ENCODE results near the gene CREB3L1.
"Not testable (repeated sequence)": the region's sequence is repeated elsewhere in the genome, so short reads cannot be mapped to it uniquely, and the experiment has no call there.

CREB3L1 gene

GRCh38 chr11:46249103-46249937 is 28.1 kb upstream of the CREB3L1 start:
- no peak for DNase-seq

GRCh38 chr11:46249938-46250744 is 27.3 kb upstream of the CREB3L1 start:
- DNase-seq, result no peak

GRCh38 chr11:46250745-46251052 is 26.8 kb upstream of the CREB3L1 start:
- DNase-seq, result no peak

- DNase-seq, result no peak
Observed at GRCh38 chr11:46251954-46252353, 25.5 kb upstream of the CREB3L1 start.

- DNase-seq, result no peak
Observed at GRCh38 chr11:46252373-46252914, 25.0 kb upstream of the CREB3L1 start.

GRCh38 chr11:46253258-46254132 is 24.0 kb upstream of the CREB3L1 start:
- DNase-seq, result no peak

GRCh38 chr11:46254133-46254491 is 23.4 kb upstream of the CREB3L1 start:
- no peak for DNase-seq

- no peak for DNase-seq
Observed at GRCh38 chr11:46256540-46257001, 20.9 kb upstream of the CREB3L1 start.

- not testable (repeated sequence) for DNase-seq
Observed at GRCh38 chr11:46259347-46259746, 18.1 kb upstream of the CREB3L1 start.

GRCh38 chr11:46259971-46260560 is 17.4 kb upstream of the CREB3L1 start:
- DNase-seq, result no peak

- DNase-seq, result no peak
Observed at GRCh38 chr11:46263120-46263519, 14.3 kb upstream of the CREB3L1 start.

GRCh38 chr11:46264030-46264429 is 13.4 kb upstream of the CREB3L1 start:
- DNase-seq, result no peak

- DNase-seq, result no peak
Observed at GRCh38 chr11:46264976-46265375, 12.5 kb upstream of the CREB3L1 start.

GRCh38 chr11:46265764-46266163 is 11.7 kb upstream of the CREB3L1 start:
- no peak for DNase-seq

GRCh38 chr11:46267930-46268329 is 9.5 kb upstream of the CREB3L1 start:
- DNase-seq, result no peak

GRCh38 chr11:46270684-46271083 is 6.8 kb upstream of the CREB3L1 start:
- no peak for DNase-seq

- DNase-seq, result no peak
Observed at GRCh38 chr11:46271407-46271806, 6.1 kb upstream of the CREB3L1 start.

GRCh38 chr11:46271875-46272815 is 5.3 kb upstream of the CREB3L1 start:
- DNase-seq, result no peak

GRCh38 chr11:46272816-46273427 is 4.5 kb upstream of the CREB3L1 start:
- DNase-seq, result no peak

- no peak for DNase-seq
Observed at GRCh38 chr11:46273511-46274205, 3.8 kb upstream of the CREB3L1 start.
